SK-N-SH (cell line): Measurements from ENCODE around the gene NOTCH1. TPM values are rescaled to one million over a fixed set of nuclear protein-coding genes. Genes with fewer than 3 reads are reported as not detected.

Experiments used
- CTCF ChIA-PET: fragments of 300-600, 350-600 bp; formaldehyde crosslinking; extraction: SDS; loops from one replicate; lab custom pipeline; 2021; lab: Yijun Ruan, JAX
- POLR2A ChIA-PET: fragments of 350-600 bp; sonication (Branson Sonifier 250); formaldehyde crosslinking; extraction: SDS; loops from one replicate; lab custom pipeline; 2020; ENCODE audit warnings: antibody characterized with exemption, inconsistent platforms; lab: Yijun Ruan, JAX
- DNase-seq: peaks from one replicate; pipeline ENCODE4 v3.0.0; 2012
- H2AFZ ChIP-seq: fragments of 200-600 bp; sonication (generic); 2 replicates; pipeline ENCODE4 v1.8.1; 2016; ENCODE audit warnings: antibody characterized with exemption, mild to moderate bottlenecking, low read depth
- H3F3A ChIP-seq: fragments of 200-600 bp; sonication (generic); replicated peaks from 2 replicates; pipeline ENCODE3; 2016; ENCODE audit warnings: antibody characterized with exemption, mild to moderate bottlenecking; ENCODE audit not compliant: insufficient read depth
- H3K27ac ChIP-seq, 2 experiments: fragments of 200-500 bp in 1 of 2; fragments of 200-600 bp in 1 of 2; sonication (Bioruptor generic) in 1 of 2; sonication (generic), shearing (Covaris generic) in 1 of 2; 2 replicates each; pipeline versions ENCODE4 v1.5.1 to v1.6.1; 2014 to 2016; ENCODE audit warnings: low read depth in 2 of 2, inconsistent platforms in 1 of 2, low read length in 1 of 2, mild to moderate bottlenecking in 1 of 2, mixed read lengths in 1 of 2
- H3K27me3 ChIP-seq: fragments of 200-600 bp; sonication (generic), shearing (Covaris generic); 2 replicates; pipeline ENCODE4 v1.6.1; 2016; ENCODE audit warnings: mixed run types; ENCODE audit not compliant: insufficient read depth
- H3K36me3 ChIP-seq, 2 experiments: fragments of 200-500 bp in 1 of 2; fragments of 200-600 bp in 1 of 2; sonication (Bioruptor generic) in 1 of 2; sonication (generic) in 1 of 2; replicated peaks in 1 of 2; 2 replicates each; pipeline versions ENCODE3 to v1.5.1; 2014 to 2016; ENCODE audit warnings: low read length in 1 of 2, mild to moderate bottlenecking in 1 of 2; ENCODE audit not compliant: insufficient read depth in 2 of 2, control insufficient read depth in 1 of 2
- H3K4me1 ChIP-seq, 2 experiments: fragments of 200-500 bp in 1 of 2; fragments of 200-600 bp in 1 of 2; sonication (Bioruptor generic) in 1 of 2; sonication (generic), shearing (Covaris generic) in 1 of 2; 2 replicates each; pipeline versions ENCODE4 v1.5.1 to v1.6.1; 2014 to 2016; ENCODE audit warnings: low read depth in 1 of 2, low read length in 1 of 2, mixed run types in 1 of 2; ENCODE audit not compliant: insufficient read depth in 2 of 2, control insufficient read depth in 1 of 2
- H3K4me2 ChIP-seq: fragments of 200-600 bp; sonication (generic), shearing (Covaris generic); 2 replicates; pipeline ENCODE4 v1.6.1; 2017; ENCODE audit warnings: mixed run types
- H3K4me3 ChIP-seq, 2 experiments: fragments of 200-500 bp in 1 of 2; fragments of 200-600 bp in 1 of 2; sonication (Bioruptor generic) in 1 of 2; sonication (generic), shearing (Covaris generic) in 1 of 2; 2 replicates each; pipeline versions ENCODE4 v1.5.1 to v1.8.1; 2014 to 2016; ENCODE audit warnings: low read depth in 2 of 2, inconsistent platforms in 1 of 2, low read length in 1 of 2, mild to moderate bottlenecking in 1 of 2, mixed read lengths in 1 of 2, moderate library complexity in 1 of 2
- H3K79me2 ChIP-seq: fragments of 200-600 bp; sonication (generic); 2 replicates; pipeline ENCODE4 v1.8.1; 2017; ENCODE audit warnings: mild to moderate bottlenecking; ENCODE audit not compliant: insufficient read depth
- H3K9ac ChIP-seq: fragments of 200-600 bp; sonication (generic); 2 replicates; pipeline ENCODE4 v1.6.1; 2017; ENCODE audit warnings: mixed run types
- H3K9me2 ChIP-seq: fragments of 200-600 bp; sonication (generic); 2 replicates; pipeline ENCODE4 v1.6.1; 2017; ENCODE audit warnings: mixed run types
- H3K9me3 ChIP-seq: fragments of 200-600 bp; sonication (generic); 2 replicates; pipeline ENCODE4 v1.6.1; 2017; ENCODE audit warnings: mixed run types, mild to moderate bottlenecking, moderate library complexity
- H4K20me1 ChIP-seq: fragments of 200-600 bp; sonication (generic); 2 replicates; pipeline ENCODE4 v1.6.1; 2017; ENCODE audit warnings: mild to moderate bottlenecking, mixed run types; ENCODE audit not compliant: insufficient read depth
- ELF1 ChIP-seq: IDR thresholded peaks from 2 replicates; pipeline ENCODE4 v1.4.0; 2012
- EP300 ChIP-seq, 2 experiments: IDR thresholded peaks; 2 replicates each; pipeline versions ENCODE4 v1.4.0 to v1.6.1; 2012; ENCODE audit warnings: borderline replicate concordance in 1 of 2, low read depth in 1 of 2, low read length in 1 of 2
- GABPA ChIP-seq: IDR thresholded peaks from 2 replicates; pipeline ENCODE4 v1.4.0; 2012; ENCODE audit warnings: low read depth, mild to moderate bottlenecking
- MXI1 ChIP-seq: IDR thresholded peaks from 2 replicates; pipeline ENCODE4 v1.6.1; 2012; ENCODE audit warnings: mild to moderate bottlenecking, low read depth, low read length, improper control_type of control experiment
- RFX5 ChIP-seq: IDR thresholded peaks from 2 replicates; pipeline ENCODE4 v1.6.1; 2012; ENCODE audit warnings: mild to moderate bottlenecking, improper control_type of control experiment, low read length
- RXRA ChIP-seq: IDR thresholded peaks from 2 replicates; pipeline ENCODE4 v1.4.0; 2012; ENCODE audit warnings: low read depth, mild to moderate bottlenecking, borderline replicate concordance
- TCF12 ChIP-seq: IDR thresholded peaks from 2 replicates; pipeline ENCODE4 v1.4.0; 2012
- WGBS: methylation state at CpG from one replicate; pipeline ENCODE4 v1.1.6; 2017; ENCODE audit warnings: low lambda C conversion rate; 5-methylcytosine and 5-hydroxymethylcytosine counted together
- polyA plus RNA-seq, 3 experiments: library from polyadenylated mRNA; depleted of rRNA; stranded (reverse); fragments of >200 nt; gene quantifications; 2 replicates each; pipeline ENCODE4 v1.2.3, GENCODE V29; 2012
- TF ChIP-seq, protein P1 (sequence below): fragments of 150-350 bp; IDR thresholded peaks from 2 replicates; pipeline ENCODE4 v1.6.1; 2017; ENCODE audit warnings: antibody characterized with exemption, low read length, low read depth, borderline replicate concordance
- TF ChIP-seq, protein P2 (sequence below): IDR thresholded peaks from 2 replicates; pipeline ENCODE4 v1.6.1; 2012; ENCODE audit warnings: mild to moderate bottlenecking, low read depth, low read length, moderate library complexity
- TF ChIP-seq, protein P3 (sequence below): IDR thresholded peaks from 2 replicates; pipeline ENCODE4 v1.4.0; 2012; ENCODE audit warnings: low read depth

The NOTCH1 gene
- polyA plus RNA-seq, 1 of the 3 experiments (the other 2 are of a cell fraction): 6.6 TPM

DNA sequence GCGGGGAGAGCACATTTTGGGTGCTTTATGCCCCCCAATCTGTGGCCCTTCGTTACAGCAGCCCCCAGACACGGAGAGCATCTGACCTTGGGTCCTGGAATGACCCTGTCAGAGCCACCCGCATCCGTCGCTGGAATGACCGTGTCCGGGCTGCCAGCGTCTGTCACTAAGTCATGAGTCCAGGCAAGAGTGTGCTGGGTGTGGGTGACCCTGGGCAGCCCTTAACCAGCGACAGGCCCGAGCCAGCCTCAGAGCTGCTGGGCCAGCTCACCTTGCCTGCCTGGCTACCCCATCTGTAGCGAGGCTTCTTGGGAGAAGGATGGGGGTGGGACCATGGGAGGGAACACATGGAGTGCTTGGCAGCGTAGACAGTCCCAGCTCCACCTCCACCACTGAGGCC, 46.8 kb upstream of the NOTCH1 start:
- ChIA-PET POLR2A (no interaction called here), CTCF (interaction anchor here (1.0 kb wide), 1 partner anchor 105 kb away, joined by 3 read pairs; no protein-coding TSS in a partner anchor)
- H2AFZ ChIP-seq: no peak overlapping the region
- H3K4me2 ChIP-seq: no peak overlapping the region
- no peak overlapping the region for H3K4me3 ChIP-seq
- no peaks in the 10 kb centered on the region for H3K79me2 ChIP-seq
- H3K9ac ChIP-seq: no peak overlapping the region
- DNase-seq: no peak
- H3K9me2 ChIP-seq: no peaks in the 10 kb centered on the region
- no peak overlapping the region for H3K27ac ChIP-seq
- 76% methylated on average over 12 of the region's 13 CpGs for WGBS
- no peaks in the 10 kb centered on the region for H3K36me3 ChIP-seq
- H3K4me1 ChIP-seq: peaks cover 0 to 6% of the 10 kb centered on the region in 2 experiments; a peak in 1 of 4 replicates
- no peaks in the 10 kb centered on the region for H4K20me1 ChIP-seq
- H3K9me3 ChIP-seq: no peaks in the 10 kb centered on the region
- TF ChIP-seq, protein P1, sequence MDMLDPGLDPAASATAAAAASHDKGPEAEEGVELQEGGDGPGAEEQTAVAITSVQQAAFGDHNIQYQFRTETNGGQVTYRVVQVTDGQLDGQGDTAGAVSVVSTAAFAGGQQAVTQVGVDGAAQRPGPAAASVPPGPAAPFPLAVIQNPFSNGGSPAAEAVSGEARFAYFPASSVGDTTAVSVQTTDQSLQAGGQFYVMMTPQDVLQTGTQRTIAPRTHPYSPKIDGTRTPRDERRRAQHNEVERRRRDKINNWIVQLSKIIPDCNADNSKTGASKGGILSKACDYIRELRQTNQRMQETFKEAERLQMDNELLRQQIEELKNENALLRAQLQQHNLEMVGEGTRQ: no peak
- TF ChIP-seq EP300 (IDR thresholded peaks at IDR 0.05; ENCODE audit: borderline replicate concordance in 1 of 2, low read depth in 1 of 2, low read length in 1 of 2): no peak
- no peak for TF ChIP-seq RFX5
- TF ChIP-seq MXI1: no peak
- no peak for TF ChIP-seq RXRA
- TF ChIP-seq, protein P2, sequence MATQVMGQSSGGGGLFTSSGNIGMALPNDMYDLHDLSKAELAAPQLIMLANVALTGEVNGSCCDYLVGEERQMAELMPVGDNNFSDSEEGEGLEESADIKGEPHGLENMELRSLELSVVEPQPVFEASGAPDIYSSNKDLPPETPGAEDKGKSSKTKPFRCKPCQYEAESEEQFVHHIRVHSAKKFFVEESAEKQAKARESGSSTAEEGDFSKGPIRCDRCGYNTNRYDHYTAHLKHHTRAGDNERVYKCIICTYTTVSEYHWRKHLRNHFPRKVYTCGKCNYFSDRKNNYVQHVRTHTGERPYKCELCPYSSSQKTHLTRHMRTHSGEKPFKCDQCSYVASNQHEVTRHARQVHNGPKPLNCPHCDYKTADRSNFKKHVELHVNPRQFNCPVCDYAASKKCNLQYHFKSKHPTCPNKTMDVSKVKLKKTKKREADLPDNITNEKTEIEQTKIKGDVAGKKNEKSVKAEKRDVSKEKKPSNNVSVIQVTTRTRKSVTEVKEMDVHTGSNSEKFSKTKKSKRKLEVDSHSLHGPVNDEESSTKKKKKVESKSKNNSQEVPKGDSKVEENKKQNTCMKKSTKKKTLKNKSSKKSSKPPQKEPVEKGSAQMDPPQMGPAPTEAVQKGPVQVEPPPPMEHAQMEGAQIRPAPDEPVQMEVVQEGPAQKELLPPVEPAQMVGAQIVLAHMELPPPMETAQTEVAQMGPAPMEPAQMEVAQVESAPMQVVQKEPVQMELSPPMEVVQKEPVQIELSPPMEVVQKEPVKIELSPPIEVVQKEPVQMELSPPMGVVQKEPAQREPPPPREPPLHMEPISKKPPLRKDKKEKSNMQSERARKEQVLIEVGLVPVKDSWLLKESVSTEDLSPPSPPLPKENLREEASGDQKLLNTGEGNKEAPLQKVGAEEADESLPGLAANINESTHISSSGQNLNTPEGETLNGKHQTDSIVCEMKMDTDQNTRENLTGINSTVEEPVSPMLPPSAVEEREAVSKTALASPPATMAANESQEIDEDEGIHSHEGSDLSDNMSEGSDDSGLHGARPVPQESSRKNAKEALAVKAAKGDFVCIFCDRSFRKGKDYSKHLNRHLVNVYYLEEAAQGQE: no peak
- TF ChIP-seq, protein P3, sequence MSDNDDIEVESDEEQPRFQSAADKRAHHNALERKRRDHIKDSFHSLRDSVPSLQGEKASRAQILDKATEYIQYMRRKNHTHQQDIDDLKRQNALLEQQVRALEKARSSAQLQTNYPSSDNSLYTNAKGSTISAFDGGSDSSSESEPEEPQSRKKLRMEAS: no peak
- no peak for TF ChIP-seq ELF1
- no peak for TF ChIP-seq TCF12
- H3K27me3 ChIP-seq: no peaks in the 10 kb centered on the region
- H3F3A ChIP-seq: no peaks in the 10 kb centered on the region

DNA sequence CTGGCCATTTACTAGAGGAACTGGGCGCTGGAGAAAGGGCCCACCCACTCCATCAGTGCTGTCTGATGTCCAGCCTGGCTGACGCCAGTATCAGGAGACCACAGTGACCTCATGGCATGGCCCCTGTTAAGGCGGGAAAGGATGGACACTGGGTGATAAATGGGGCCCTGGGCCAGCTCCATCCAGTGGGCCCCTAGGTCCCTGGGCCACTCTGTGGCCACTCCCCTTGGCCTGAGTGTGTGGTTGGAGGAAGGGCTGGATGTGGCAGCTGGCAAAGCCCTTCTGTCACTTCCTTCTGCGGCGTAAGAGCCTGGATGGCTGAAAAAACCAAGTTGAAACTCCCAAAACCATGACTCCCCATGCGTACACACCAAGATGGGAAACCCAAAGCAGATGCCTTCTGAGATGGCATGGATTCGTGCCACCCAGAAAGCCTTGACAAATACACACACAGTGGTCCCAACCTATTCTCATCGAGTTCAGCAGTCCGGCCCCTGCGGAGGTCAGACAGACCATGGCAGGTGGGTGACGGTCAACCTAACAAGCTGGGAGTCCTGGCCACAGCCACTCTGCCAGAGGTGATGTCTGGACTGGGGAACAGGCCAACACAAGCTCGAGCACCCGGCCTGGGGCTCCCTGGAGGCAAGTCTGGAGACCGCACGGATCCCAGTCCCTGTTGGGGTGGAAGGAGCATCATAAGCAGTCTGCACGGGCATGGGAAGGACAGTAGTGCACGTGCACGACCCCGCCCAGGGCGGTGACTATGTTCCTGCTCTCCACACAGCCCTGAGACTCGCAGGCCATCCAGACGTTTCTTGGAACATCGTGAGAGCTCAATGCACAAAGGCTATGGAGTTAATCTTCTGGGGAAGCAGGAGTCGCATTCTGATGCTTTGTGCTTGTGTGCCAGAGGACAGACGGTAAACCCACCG, 45.2 kb upstream of the NOTCH1 start:
- H3K79me2 ChIP-seq: no peaks in the 10 kb centered on the region
- H3K9me2 ChIP-seq: no peaks in the 10 kb centered on the region
- H2AFZ ChIP-seq: no peak overlapping the region
- no peak overlapping the region for H3K9ac ChIP-seq
- TF ChIP-seq GABPA: no peak
- no peaks in the 10 kb centered on the region for H3F3A ChIP-seq
- CTCF ChIA-PET: interaction anchor here (0.9 kb wide), 1 partner anchor 30 kb away, joined by 3 read pairs; no protein-coding TSS in a partner anchor
- H3K9me3 ChIP-seq: no peaks in the 10 kb centered on the region
- no peak overlapping the region for H3K4me3 ChIP-seq
- no peak overlapping the region for H3K4me2 ChIP-seq
- DNase-seq: no peak
- 78% methylated on average over 21 of the region's 26 CpGs for WGBS
- H3K36me3 ChIP-seq: no peaks in the 10 kb centered on the region
- H3K4me1 ChIP-seq: peaks cover 5 to 17% of the 10 kb centered on the region in 2 experiments; a peak in 1 of 4 replicates
- POLR2A ChIA-PET: no interaction called here
- no peaks in the 10 kb centered on the region for H4K20me1 ChIP-seq
- H3K27ac ChIP-seq: no peak overlapping the region
- H3K27me3 ChIP-seq: no peaks in the 10 kb centered on the region
